NB4 (cell line): ENCODE data around the gene TIMM10B.

ENCODE experiments used
- DNase-seq: peaks from one replicate; pipeline ENCODE4 v3.0.0; 2010; ENCODE audit warnings: low read depth
- H3K4me3 ChIP-seq: one replicate; pipeline ENCODE4 v1.5.1; 2011; ENCODE audit warnings: mild to moderate bottlenecking, low read depth, low read length, moderate library complexity
- MAX ChIP-seq: IDR thresholded peaks from 2 replicates; pipeline ENCODE4 v1.6.1; 2011; ENCODE audit warnings: low read depth, low read length
- MYC ChIP-seq: IDR thresholded peaks from 2 replicates; pipeline ENCODE4 v1.6.1; 2011; ENCODE audit warnings: low read depth, low read length
- POLR2A ChIP-seq: IDR thresholded peaks from 2 replicates; pipeline ENCODE4 v1.6.1; 2011; ENCODE audit warnings: mild to moderate bottlenecking; ENCODE audit not compliant: insufficient read length; ENCODE audit errors: extremely low read depth
- TF ChIP-seq, protein P1 (sequence below): IDR thresholded peaks from one replicate; pipeline ENCODE4 v1.5.1; 2012; ENCODE audit warnings: low read depth, low read length

TIMM10B gene

GRCh38 chr11:6488342-6488741 lies 7.0 kb downstream of the TIMM10B start:
- no peak overlapping the region for H3K4me3 ChIP-seq
- no peak for DNase-seq
- TF ChIP-seq, protein P1, sequence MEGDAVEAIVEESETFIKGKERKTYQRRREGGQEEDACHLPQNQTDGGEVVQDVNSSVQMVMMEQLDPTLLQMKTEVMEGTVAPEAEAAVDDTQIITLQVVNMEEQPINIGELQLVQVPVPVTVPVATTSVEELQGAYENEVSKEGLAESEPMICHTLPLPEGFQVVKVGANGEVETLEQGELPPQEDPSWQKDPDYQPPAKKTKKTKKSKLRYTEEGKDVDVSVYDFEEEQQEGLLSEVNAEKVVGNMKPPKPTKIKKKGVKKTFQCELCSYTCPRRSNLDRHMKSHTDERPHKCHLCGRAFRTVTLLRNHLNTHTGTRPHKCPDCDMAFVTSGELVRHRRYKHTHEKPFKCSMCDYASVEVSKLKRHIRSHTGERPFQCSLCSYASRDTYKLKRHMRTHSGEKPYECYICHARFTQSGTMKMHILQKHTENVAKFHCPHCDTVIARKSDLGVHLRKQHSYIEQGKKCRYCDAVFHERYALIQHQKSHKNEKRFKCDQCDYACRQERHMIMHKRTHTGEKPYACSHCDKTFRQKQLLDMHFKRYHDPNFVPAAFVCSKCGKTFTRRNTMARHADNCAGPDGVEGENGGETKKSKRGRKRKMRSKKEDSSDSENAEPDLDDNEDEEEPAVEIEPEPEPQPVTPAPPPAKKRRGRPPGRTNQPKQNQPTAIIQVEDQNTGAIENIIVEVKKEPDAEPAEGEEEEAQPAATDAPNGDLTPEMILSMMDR: no peak

DNA sequence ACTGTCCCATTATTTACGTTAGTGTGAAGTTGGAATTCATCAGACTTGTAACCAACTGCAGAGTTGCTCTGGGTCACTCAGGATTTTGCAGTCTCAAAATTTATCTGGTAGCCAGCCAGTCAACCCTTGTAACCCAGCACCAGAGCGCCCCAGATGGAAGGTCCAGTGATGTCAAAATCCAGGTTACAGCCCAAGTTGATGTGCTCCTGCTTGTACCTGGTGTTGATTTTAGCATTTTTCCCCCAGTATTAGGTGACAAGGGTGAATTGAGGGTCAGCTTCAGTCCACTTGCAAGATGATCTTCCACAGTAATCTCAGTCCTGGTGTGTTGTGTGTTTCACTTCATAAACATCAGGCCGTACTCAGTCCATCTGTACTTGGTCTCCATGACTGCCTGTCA lies 7.5 kb downstream of the TIMM10B start:
- TF ChIP-seq, protein P1: no peak
- no peak for TF ChIP-seq MAX
- no peak for TF ChIP-seq POLR2A
- no peak overlapping the region for H3K4me3 ChIP-seq

GRCh38 chr11:6489306-6489705 lies 8.0 kb downstream of the TIMM10B start:
- no peak for DNase-seq
- no peak overlapping the region for H3K4me3 ChIP-seq
- TF ChIP-seq POLR2A (no peak), MAX (no peak), MYC (no peak)
- TF ChIP-seq, protein P1: no peak

More for the DNA sequence above, 7.5 kb downstream of the TIMM10B start:
- DNase-seq: no peak

- no peak for TF ChIP-seq MYC
- TF ChIP-seq, protein P1: no peak
- no peak for TF ChIP-seq POLR2A
- TF ChIP-seq MAX: no peak
- no peak for DNase-seq
- H3K4me3 ChIP-seq: no peak within 1 kb of the TSS
These were observed 16.0 kb downstream of the TIMM10B start, which contains the start of gene DNHD1 for GRCh38 chr11:6497069-6497839. Gene DNHD1 (plus strand): TSS chr11:6497280. CDS start chr11:6498216, 936 bp downstream.

DNA sequence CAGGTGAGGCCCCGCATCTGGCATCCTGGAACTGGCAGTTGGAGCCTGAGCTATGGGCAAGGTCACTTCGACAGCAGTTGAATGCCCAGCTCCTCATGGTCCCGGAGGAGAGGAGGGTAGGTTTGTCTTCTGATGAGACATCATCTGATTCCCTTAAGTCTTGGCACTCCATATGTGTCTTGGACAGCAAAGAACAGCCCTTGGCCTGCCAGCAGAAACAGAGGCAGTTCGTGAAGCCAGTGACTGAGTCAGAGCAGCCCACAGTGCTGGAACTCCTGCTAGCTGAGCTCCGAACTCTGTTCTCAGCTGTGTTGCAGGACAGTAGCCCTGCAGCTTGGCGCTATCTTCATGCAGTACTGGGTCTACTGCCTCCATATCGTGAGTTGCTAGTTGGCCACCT lies 16.8 kb downstream of the TIMM10B start:
- TF ChIP-seq, protein P1: no peak
- no peak for TF ChIP-seq MYC
- no peak for TF ChIP-seq MAX
- TF ChIP-seq POLR2A: no peak
- no peak overlapping the region for H3K4me3 ChIP-seq
- no peak for DNase-seq
